Lower lobe of right lung (tissue), 2 donors: Measurements from ENCODE around the gene CDHR1. TPM values are rescaled to one million over a fixed set of nuclear protein-coding genes. Genes with fewer than 3 reads are reported as not detected.
A peak's percentile ranks its signal among the peaks of the same experiment; 100 is the strongest.

Experiments used
- ATAC-seq, 2 donors: fragments of 200-7000 bp; cut with Tn5 transposase; one replicate each; pipeline ENCODE4 v1.9.1; 2020 to 2022; ENCODE audit warnings: mild to moderate bottlenecking in 2 of 2, moderate library complexity in 2 of 2
- DNase-seq: peaks from one replicate; pipeline ENCODE4 v3.0.0-alpha.2; 2020
- H3K27ac ChIP-seq: fragments of 200-600 bp; one replicate; pipeline ENCODE4 v1.8.0; 2022
- H3K27me3 ChIP-seq: fragments of 200-600 bp; one replicate; pipeline ENCODE4 v1.8.0; 2022; ENCODE audit warnings: low read depth
- H3K36me3 ChIP-seq: fragments of 200-600 bp; one replicate; pipeline ENCODE4 v1.8.0; 2022; ENCODE audit warnings: mild to moderate bottlenecking
- H3K4me1 ChIP-seq: fragments of 200-600 bp; one replicate; pipeline ENCODE4 v1.8.0; 2022
- H3K4me3 ChIP-seq: fragments of 200-600 bp; one replicate; pipeline ENCODE4 v1.8.0; 2022; ENCODE audit warnings: mild to moderate bottlenecking
- H3K9me3 ChIP-seq: fragments of 200-600 bp; one replicate; pipeline ENCODE4 v1.8.0; 2022
- CTCF ChIP-seq: fragments of 200-600 bp; IDR thresholded peaks from one replicate; pipeline ENCODE4 v1.8.0; 2022; ENCODE audit warnings: antibody characterized with exemption, mild to moderate bottlenecking
- intact Hi-C: fragments of 100-400 bp; cut with DNase I; formaldehyde crosslinking; loops from one replicate; pipeline ENCODE4 v1.11.0; 2022
- total RNA-seq: library from RNA; stranded (reverse); fragmentation: NEBNext Ultra II Directional; extraction: Animal tissue kit (Norgen Biotek cat#: 25700); gene quantifications from one replicate; pipeline ENCODE4 v1.2.1, GENCODE V29; 2021
- donor health status: DM: no; HTN: yes; CAD: no; lungs with severe emphysema.

CDHR1 gene
- total RNA-seq, 1 donor from 2014 or later, result 0.24 TPM

DNA sequence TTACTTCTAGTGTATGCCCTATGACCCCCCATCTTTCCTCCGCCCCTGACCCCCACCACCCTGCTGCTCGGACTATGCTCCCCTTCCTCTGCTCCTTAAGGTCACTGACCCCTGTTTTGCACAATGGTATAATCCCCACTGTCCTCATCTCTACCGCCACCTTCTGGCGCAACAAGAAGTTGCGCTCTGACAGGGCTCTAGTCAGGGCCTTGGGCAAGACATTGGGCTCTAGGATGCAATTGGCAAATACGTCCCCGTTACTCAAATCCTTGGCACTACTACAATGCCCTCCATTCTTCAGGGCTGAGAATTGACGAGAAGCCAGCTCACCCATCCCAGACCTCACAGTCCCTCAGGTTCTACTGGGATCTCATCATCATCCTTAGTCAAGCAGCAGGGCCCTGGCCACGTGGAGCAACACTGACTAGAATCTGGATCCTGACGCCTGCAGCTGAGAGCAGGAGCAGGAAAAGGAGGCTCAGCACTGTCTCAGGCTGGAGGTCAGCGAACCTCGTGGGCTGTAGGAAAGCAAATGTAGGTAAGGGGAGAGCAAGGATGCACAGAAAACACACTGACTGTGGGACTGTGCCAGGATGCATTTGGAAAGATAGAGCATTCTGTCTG, 20.4 kb downstream of the CDHR1 start:
- Histone ChIP-seq H3K9me3 (no peaks in the 10 kb centered on the region), H3K27me3 (no peaks in the 10 kb centered on the region), H3K27ac (no peak overlapping the region), H3K36me3 (no peaks in the 10 kb centered on the region), H3K4me3 (no peak overlapping the region), H3K4me1 (no peaks in the 10 kb centered on the region)
- ATAC-seq, result peak in 1 of 2 donors; percentile 37
- no peak for DNase-seq
- intact Hi-C loops, result no loop called here
- TF ChIP-seq CTCF, result peak; percentile 23

DNA sequence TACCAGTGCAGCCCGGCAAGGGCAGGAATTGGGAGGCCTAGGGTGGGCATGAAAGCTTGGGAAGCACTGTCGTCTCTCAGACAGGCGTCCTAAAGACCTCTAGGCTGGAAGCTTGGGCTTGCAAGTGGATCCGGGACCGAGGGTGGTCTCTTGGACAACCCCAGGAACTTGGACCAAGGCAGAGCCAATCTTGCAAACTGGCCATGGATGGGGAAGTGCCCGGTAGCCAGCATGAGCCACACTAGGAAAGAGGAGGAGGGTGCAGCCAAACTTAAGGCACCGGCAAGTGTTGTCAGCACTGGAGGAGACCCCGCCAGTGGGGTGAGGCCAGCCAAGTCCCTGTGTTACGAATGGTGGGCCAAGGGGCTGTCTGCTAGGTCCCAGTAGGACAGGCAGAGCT, 22.5 kb downstream of the CDHR1 start:
- H3K27me3 ChIP-seq, result no peaks in the 10 kb centered on the region
- TF ChIP-seq CTCF, result no peak
- DNase-seq, result no peak

DNA sequence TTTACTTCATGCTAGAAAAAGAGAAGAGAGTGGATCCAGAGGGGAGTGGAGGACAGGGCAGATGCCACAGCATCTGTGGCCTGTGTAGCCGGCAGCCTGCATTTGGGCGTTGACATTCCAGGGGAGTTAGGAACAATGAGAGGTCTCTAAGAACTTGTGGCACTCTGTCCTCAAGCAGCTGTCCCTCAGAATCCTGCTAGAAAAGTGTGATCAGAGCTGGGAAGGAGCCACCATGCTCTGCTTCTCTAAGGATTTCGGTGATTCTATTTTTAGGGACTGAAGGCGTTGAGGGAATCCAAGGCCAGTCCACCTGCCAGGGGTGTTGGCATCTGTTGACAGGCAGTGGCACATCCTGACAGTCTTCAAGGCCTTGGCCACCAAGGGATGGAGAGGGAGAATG, 23.4 kb downstream of the CDHR1 start:
- no peaks in the 10 kb centered on the region for H3K4me1 ChIP-seq
- no peaks in the 10 kb centered on the region for H3K36me3 ChIP-seq
- H3K27ac ChIP-seq, result no peak overlapping the region
- no peaks in the 10 kb centered on the region for H3K9me3 ChIP-seq
- DNase-seq (no peak), ATAC-seq (no peak)
- TF ChIP-seq CTCF, result no peak
- peaks cover 7% of the 10 kb centered on the region for H3K27me3 ChIP-seq
- intact Hi-C loops, result no loop called here
- H3K4me3 ChIP-seq, result no peak overlapping the region

More for the DNA sequence above, 22.5 kb downstream of the CDHR1 start:
- Histone ChIP-seq H3K36me3 (no peaks in the 10 kb centered on the region), H3K9me3 (no peaks in the 10 kb centered on the region), H3K4me3 (no peak overlapping the region), H3K4me1 (no peaks in the 10 kb centered on the region), H3K27ac (no peak overlapping the region)
- intact Hi-C loops, result no loop called here
- no peak for ATAC-seq

- ATAC-seq (no peak), DNase-seq (no peak)
- Histone ChIP-seq H3K27ac (no peak overlapping the region), H3K4me3 (no peak overlapping the region), H3K36me3 (no peaks in the 10 kb centered on the region), H3K4me1 (no peaks in the 10 kb centered on the region), H3K9me3 (no peaks in the 10 kb centered on the region), H3K27me3 (peaks cover 7% of the 10 kb centered on the region)
- TF ChIP-seq CTCF, result no peak
- intact Hi-C loops, result no loop called here
Observed at GRCh38 chr10:84221916-84222315, 27.6 kb downstream of the CDHR1 start.

GRCh38 chr10:84224411-84225028, 30.2 kb downstream of the CDHR1 start:
- TF ChIP-seq CTCF, result no peak
- Histone ChIP-seq H3K27me3 (peaks cover 7% of the 10 kb centered on the region), H3K27ac (no peak overlapping the region), H3K4me1 (no peaks in the 10 kb centered on the region), H3K4me3 (no peak overlapping the region), H3K9me3 (no peaks in the 10 kb centered on the region), H3K36me3 (no peaks in the 10 kb centered on the region)
- ATAC-seq, result no peak
- intact Hi-C loops, result no loop called here
- DNase-seq, result no peak
